Esophagus squamous epithelium (tissue), 4 donors: ENCODE results near the gene LMF1.

Experiments used
- CTCF ChIP-seq, 6 experiments: fragments of 450-650 bp in 4 of 6; fragments of 200-600 bp in 2 of 6; sonication (generic) in 2 of 6; IDR thresholded peaks; one replicate each; pipeline ENCODE4 v1.5.1; 2016 to 2019; ENCODE audit warnings: antibody characterized with exemption in 6 of 6, mild to moderate bottlenecking in 4 of 6, moderate library complexity in 4 of 6
- POLR2A ChIP-seq, 4 donors: fragments of 450-650 bp; IDR thresholded peaks; one replicate each; pipeline ENCODE4 v1.6.1; 2017; ENCODE audit warnings: antibody characterized with exemption in 4 of 4, mild to moderate bottlenecking in 4 of 4, moderate library complexity in 3 of 4

- TF ChIP-seq CTCF (IDR thresholded peaks at IDR 0.05) (no peak), POLR2A (IDR thresholded peaks at IDR 0.05) (no peak)
Observed at GRCh38 chr16:885391-885790, 85.4 kb downstream of the LMF1 start.
